ENCODE data around the gene PTPRT. TPM values are rescaled to one million over a fixed set of nuclear protein-coding genes. Genes with fewer than 3 reads are reported as not detected.

Gene PTPRT
- total and polyA plus RNA-seq, 2 of the 4 experiments (the other 2 are of a cell fraction): not detected

DNA sequence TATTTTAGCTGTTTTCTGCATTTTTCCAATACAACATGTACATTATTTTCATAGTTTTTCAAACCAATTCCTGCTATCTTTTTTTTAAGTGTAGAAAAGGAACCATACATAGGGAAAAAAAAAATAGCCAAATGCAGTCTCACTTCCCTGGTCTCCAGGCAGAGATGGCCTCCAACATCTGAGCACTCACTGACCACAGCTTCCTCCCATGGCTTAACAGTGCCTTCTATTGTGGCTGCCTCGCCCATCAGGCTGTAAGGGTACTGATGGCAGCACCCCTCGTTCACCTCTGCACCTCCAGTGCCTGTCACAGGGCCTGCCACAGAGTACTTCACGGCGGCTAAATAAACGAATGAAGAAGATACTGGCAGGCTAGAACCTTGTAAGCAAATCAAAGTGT is 591.1 kb downstream of the PTPRT start:
- no TSS peak for BruUV-seq (replicated peaks)
- no peak overlapping the region for H2AK9ac ChIP-seq (replicated peaks; ENCODE audit: low read depth, low read length, poor library complexity)
- no peak overlapping the region for H3K27ac ChIP-seq (ENCODE audit: insufficient read depth, low read length)
- POLR2A ChIA-PET (ENCODE audit: unreplicated experiment): no interaction called here
- H3K56ac ChIP-seq (ENCODE audit: extremely low read depth, insufficient read depth, low read length): no peak overlapping the region
- no peaks in the 10 kb centered on the region for H3K79me1 ChIP-seq (ENCODE audit: low read depth in 1 of 2, low read length in 2 of 2)
- no peak for TF ChIP-seq SMC3 (IDR thresholded peaks at IDR 0.05; ENCODE audit: low read depth, low read length)
- no CpG with 5 or more reads among the region's 5 CpGs for WGBS, 2 experiments (ENCODE audit: extremely low coverage in 2 of 2, insufficient read length in 1 of 2)
- H3K4me3 ChIP-seq (ENCODE audit: insufficient read depth, low read depth, low read length): no peak overlapping the region
- H4K91ac ChIP-seq (ENCODE audit: insufficient read depth, low read depth, low read length): no peak overlapping the region
- no peak overlapping the region for H3K14ac ChIP-seq (replicated peaks; ENCODE audit: low read depth, low read length)
- no peak overlapping the region for H2BK120ac ChIP-seq (ENCODE audit: low read depth, low read length)
- CTCF ChIA-PET: interaction anchor here (0.7 kb wide), 1 partner anchor 27 kb away, joined by 3 read pairs; no protein-coding TSS in a partner anchor
- H3K4ac ChIP-seq (ENCODE audit: low read depth, low read length): no peak overlapping the region
- dilution Hi-C loops (cut with HindIII; ENCODE audit: low sequenced_read_pairs, unreplicated experiment) (no loop called here), intact Hi-C loops (cut with micrococcal nuclease) (no loop called here), in situ Hi-C loops (cut with MboI; ENCODE audit: low sequenced_read_pairs) (no loop called here)
- no peaks in the 10 kb centered on the region for H3K36me3 ChIP-seq (ENCODE audit: control insufficient read depth, insufficient read depth, low read length)
- H2BK15ac ChIP-seq (ENCODE audit: low read depth, low read length): no peak overlapping the region
- ATAC-seq (ENCODE audit: low read depth) (no peak), DNase-seq (no peak)
- H2BK20ac ChIP-seq (ENCODE audit: low read depth, low read length): no peak overlapping the region
- H3K4me2 ChIP-seq (ENCODE audit: low read depth, low read length): no peak overlapping the region
- H4K8ac ChIP-seq (ENCODE audit: low read depth in 2 of 2, low read length in 2 of 2): no peak overlapping the region
- no peak overlapping the region for H3K18ac ChIP-seq (ENCODE audit: low read depth, low read length)
- H3K4me1 ChIP-seq (ENCODE audit: control insufficient read depth, insufficient read depth, low read length): no peaks in the 10 kb centered on the region
- no peaks in the 10 kb centered on the region for H4K20me1 ChIP-seq (ENCODE audit: insufficient read depth, low read length)
- H2BK5ac ChIP-seq (ENCODE audit: low read depth, low read length, poor library complexity, severe bottlenecking): no peak overlapping the region
- peaks cover 24% of the 10 kb centered on the region for H3K9me3 ChIP-seq (ENCODE audit: control insufficient read depth, insufficient read depth, low read length)
- no peak overlapping the region for H2AFZ ChIP-seq (replicated peaks; ENCODE audit: low read length, poor library complexity)
- H3K9ac ChIP-seq (ENCODE audit: low read depth, low read length): no peak overlapping the region
- no peak overlapping the region for H2AK5ac ChIP-seq (ENCODE audit: low read depth, low read length)
- no peaks in the 10 kb centered on the region for H3K9me1 ChIP-seq (ENCODE audit: insufficient read depth, low read length)
- no peak overlapping the region for H3K23ac ChIP-seq (ENCODE audit: low read depth, low read length)
- no peak overlapping the region for H4K5ac ChIP-seq (ENCODE audit: low read depth, low read length)
- no peaks in the 10 kb centered on the region for H3K27me3 ChIP-seq (ENCODE audit: control insufficient read depth, insufficient read depth, low read length)

All from IMR-90 (cell line).